Femur (tissue), 1 donor: ENCODE measurements around the gene NT5E.

Experiments
- DNase-seq: peaks from one replicate; pipeline ENCODE4 v3.0.0-alpha.2; 2017

The NT5E gene

GRCh38 chr6:85460921-85461797 is 11.3 kb downstream of the NT5E start:
- DNase-seq = peak; percentile 46

GRCh38 chr6:85461798-85462170 is 11.9 kb downstream of the NT5E start:
- DNase-seq = no peak

- no peak for DNase-seq
These were observed 12.8 kb downstream of the NT5E start for GRCh38 chr6:85462673-85463072.

- no peak for DNase-seq
These were observed 13.9 kb downstream of the NT5E start for GRCh38 chr6:85463621-85464259.

GRCh38 chr6:85464260-85464644 is 14.4 kb downstream of the NT5E start:
- peak; percentile 67 for DNase-seq

GRCh38 chr6:85464722-85465150 is 14.9 kb downstream of the NT5E start:
- DNase-seq = no peak

- DNase-seq = no peak
These were observed 15.9 kb downstream of the NT5E start for GRCh38 chr6:85465762-85466161.

GRCh38 chr6:85468326-85468725 is 18.4 kb downstream of the NT5E start:
- no peak for DNase-seq

- no peak for DNase-seq
These were observed 19.6 kb downstream of the NT5E start for GRCh38 chr6:85469276-85470022.

- no peak for DNase-seq
These were observed 20.1 kb downstream of the NT5E start for GRCh38 chr6:85470023-85470410.

GRCh38 chr6:85472744-85473143 is 22.9 kb downstream of the NT5E start:
- DNase-seq = no peak

GRCh38 chr6:85473748-85474147 is 23.9 kb downstream of the NT5E start:
- no peak for DNase-seq

- DNase-seq = no peak
These were observed 26.6 kb downstream of the NT5E start for GRCh38 chr6:85476532-85476931.

- no peak for DNase-seq
These were observed 29.3 kb downstream of the NT5E start for GRCh38 chr6:85479208-85479607.

GRCh38 chr6:85482206-85482904 is 32.5 kb downstream of the NT5E start:
- peak; percentile 55 for DNase-seq

GRCh38 chr6:85482905-85483700 is 33.2 kb downstream of the NT5E start:
- peak; percentile 84 for DNase-seq

- no peak for DNase-seq
These were observed 34.0 kb downstream of the NT5E start for GRCh38 chr6:85483846-85484245.

- peak; percentile 36 for DNase-seq
These were observed 35.1 kb downstream of the NT5E start for GRCh38 chr6:85484948-85485347.

- DNase-seq = no peak
These were observed 40.8 kb downstream of the NT5E start for GRCh38 chr6:85490516-85491248.

- no peak for DNase-seq
These were observed 43.5 kb downstream of the NT5E start for GRCh38 chr6:85493389-85493788.
